Right atrium auricular region (tissue), 2 donors: ENCODE measurements around the gene ZFAND3. TPM values are rescaled to one million over a fixed set of nuclear protein-coding genes. Genes with fewer than 3 reads are reported as not detected.

Experiments used
- DNase-seq: peaks from one replicate; pipeline ENCODE4 v3.0.0-alpha.2; 2019; ENCODE audit warnings: low spot score
- H3K27ac ChIP-seq, 2 donors: fragments of 200-600 bp; sonication (generic); 1 replicate in 1 of 2; 2 replicates in 1 of 2; pipeline ENCODE4 v1.5.1; 2016 to 2019
- H3K27me3 ChIP-seq, 2 donors: fragments of 200-600 bp; sonication (generic); one replicate each; pipeline versions ENCODE4 v1.5.1 to v1.6.0; 2017 to 2019
- H3K36me3 ChIP-seq: fragments of 200-600 bp; sonication (generic); one replicate; pipeline ENCODE4 v1.5.1; 2016
- H3K4me1 ChIP-seq, 2 donors: fragments of 200-600 bp; sonication (generic); one replicate each; pipeline versions ENCODE4 v1.5.1 to v1.6.0; 2017 to 2019
- H3K4me3 ChIP-seq, 2 donors: fragments of 200-600 bp; sonication (generic); 1 replicate in 1 of 2; 2 replicates in 1 of 2; pipeline ENCODE4 v1.5.1; 2017 to 2019; ENCODE audit warnings: mild to moderate bottlenecking in 1 of 2, moderate library complexity in 1 of 2
- H3K9me3 ChIP-seq, 2 donors: fragments of 200-600 bp; sonication (generic); one replicate each; pipeline ENCODE4 v1.5.1; 2019
- total RNA-seq, 2 donors: library from RNA; depleted of rRNA; stranded (reverse); fragments of >200 nt; gene quantifications; one replicate each; pipeline ENCODE4 v1.1.0, GENCODE V29; 2016
- TF ChIP-seq, protein P1 (sequence below), 2 donors: fragments of 200-600 bp; sonication (generic); IDR thresholded peaks; one replicate each; pipeline ENCODE4 v1.5.1; 2019; ENCODE audit warnings: antibody characterized with exemption in 2 of 2

Gene ZFAND3
- total RNA-seq, 2 donors from 2014 or later, result 36.7 to 40.0 TPM

DNA sequence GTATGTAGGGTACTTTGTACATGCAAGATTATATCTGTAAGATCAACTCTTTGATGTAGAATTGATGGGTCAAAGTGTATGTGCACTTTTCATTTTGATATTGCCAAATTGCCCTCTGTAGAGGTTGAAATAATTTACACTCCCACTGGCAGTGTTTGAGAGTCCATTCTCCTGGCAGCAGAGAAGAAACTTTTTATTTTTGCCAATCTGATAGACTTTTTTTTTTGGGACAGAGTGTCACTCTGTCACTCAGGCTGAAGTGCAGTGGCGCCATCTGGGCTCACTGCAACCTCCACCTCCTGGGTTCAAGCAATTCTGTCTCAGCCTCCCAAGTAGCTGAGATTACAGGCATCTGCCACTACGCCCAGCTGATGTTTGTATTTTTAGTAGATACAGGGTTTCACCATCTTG lies 199.2 kb downstream of the ZFAND3 start:
- no peak overlapping the region for H3K27ac ChIP-seq

DNA sequence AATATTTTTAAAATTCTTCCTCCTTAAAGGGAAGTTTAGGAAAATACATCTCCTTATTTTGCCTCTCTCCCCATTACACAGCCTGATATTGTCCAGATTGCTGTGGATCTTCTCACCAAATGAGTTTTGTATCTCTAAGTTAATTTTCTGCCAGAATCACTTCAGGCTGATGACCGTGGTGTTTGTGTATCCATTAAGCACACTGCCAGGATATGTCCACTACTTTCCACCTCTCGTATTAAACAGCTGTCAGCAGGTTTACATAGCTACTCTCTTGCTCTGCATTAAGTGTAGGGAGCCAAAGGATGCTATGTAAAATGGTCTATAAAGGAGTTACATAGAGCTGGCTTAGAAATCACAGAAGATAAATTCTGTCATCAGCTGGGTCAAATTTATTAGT lies 201.1 kb downstream of the ZFAND3 start:
- no peak overlapping the region for H3K4me3 ChIP-seq
- H3K36me3 ChIP-seq, result no peaks in the 10 kb centered on the region
- H3K27me3 ChIP-seq, result no peaks in the 10 kb centered on the region
- peaks cover 0 to 10% of the 10 kb centered on the region in 2 donors for H3K9me3 ChIP-seq
- H3K4me1 ChIP-seq, result peaks cover 0 to 15% of the 10 kb centered on the region in 2 donors
- H3K27ac ChIP-seq, result no peak overlapping the region
- TF ChIP-seq, protein P1, sequence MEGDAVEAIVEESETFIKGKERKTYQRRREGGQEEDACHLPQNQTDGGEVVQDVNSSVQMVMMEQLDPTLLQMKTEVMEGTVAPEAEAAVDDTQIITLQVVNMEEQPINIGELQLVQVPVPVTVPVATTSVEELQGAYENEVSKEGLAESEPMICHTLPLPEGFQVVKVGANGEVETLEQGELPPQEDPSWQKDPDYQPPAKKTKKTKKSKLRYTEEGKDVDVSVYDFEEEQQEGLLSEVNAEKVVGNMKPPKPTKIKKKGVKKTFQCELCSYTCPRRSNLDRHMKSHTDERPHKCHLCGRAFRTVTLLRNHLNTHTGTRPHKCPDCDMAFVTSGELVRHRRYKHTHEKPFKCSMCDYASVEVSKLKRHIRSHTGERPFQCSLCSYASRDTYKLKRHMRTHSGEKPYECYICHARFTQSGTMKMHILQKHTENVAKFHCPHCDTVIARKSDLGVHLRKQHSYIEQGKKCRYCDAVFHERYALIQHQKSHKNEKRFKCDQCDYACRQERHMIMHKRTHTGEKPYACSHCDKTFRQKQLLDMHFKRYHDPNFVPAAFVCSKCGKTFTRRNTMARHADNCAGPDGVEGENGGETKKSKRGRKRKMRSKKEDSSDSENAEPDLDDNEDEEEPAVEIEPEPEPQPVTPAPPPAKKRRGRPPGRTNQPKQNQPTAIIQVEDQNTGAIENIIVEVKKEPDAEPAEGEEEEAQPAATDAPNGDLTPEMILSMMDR (IDR thresholded peaks at IDR 0.05), result no peak
- no peak for DNase-seq

More for the DNA sequence above, 199.2 kb downstream of the ZFAND3 start:
- H3K4me3 ChIP-seq, result no peak overlapping the region
- TF ChIP-seq, protein P1 (IDR thresholded peaks at IDR 0.05), result no peak
- no peaks in the 10 kb centered on the region for H3K9me3 ChIP-seq
- DNase-seq, result no peak
- H3K36me3 ChIP-seq, result no peaks in the 10 kb centered on the region
- no peaks in the 10 kb centered on the region for H3K27me3 ChIP-seq
- H3K4me1 ChIP-seq, result peaks cover 0 to 15% of the 10 kb centered on the region in 2 donors

DNA sequence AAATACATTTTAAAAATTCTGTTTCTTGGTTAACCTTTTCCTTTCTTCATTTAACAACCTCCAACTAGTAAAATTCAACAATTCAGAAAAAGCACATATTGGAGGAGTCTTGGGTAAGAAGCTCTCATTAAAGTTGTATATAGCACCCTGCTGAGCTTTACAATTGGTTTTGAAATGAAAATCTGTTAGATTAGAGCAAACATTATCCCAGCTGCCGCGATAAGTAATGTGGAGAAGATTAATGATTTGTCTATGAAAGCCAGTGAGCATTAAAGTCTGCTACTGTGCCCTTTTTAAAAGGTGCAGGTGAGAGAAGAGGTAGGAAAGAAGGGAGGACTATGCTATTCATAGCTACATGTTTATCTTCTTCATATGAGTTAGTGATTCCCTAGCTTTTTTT lies 201.5 kb downstream of the ZFAND3 start:
- Histone ChIP-seq H3K27ac (no peak overlapping the region), H3K4me1 (peaks cover 0 to 15% of the 10 kb centered on the region in 2 donors), H3K36me3 (no peaks in the 10 kb centered on the region), H3K9me3 (peaks cover 0 to 10% of the 10 kb centered on the region in 2 donors), H3K4me3 (no peak overlapping the region), H3K27me3 (no peaks in the 10 kb centered on the region)
- TF ChIP-seq, protein P1 (IDR thresholded peaks at IDR 0.05), result no peak
- no peak for DNase-seq

DNA sequence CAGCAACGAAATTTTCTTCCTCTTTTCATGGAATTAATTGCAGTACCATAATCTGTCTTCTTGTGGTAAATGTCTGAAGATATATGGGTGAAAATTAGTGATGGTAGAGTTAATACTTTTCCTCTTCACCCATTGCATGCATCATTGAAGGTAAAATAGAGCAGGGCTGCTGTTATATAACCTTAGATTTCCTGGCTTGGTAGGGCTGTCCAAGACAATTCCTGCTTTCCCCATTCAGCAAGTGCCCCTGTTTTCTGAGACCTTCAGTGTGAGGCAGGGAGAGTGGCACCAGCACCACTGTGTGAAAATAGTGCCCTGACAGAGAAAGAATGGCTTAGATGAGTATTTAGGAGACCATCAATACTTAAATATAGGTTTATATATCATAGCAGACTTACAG lies 202.0 kb downstream of the ZFAND3 start:
- H3K9me3 ChIP-seq, result peaks cover 0 to 10% of the 10 kb centered on the region in 2 donors
- no peaks in the 10 kb centered on the region for H3K36me3 ChIP-seq
- DNase-seq, result no peak

DNA sequence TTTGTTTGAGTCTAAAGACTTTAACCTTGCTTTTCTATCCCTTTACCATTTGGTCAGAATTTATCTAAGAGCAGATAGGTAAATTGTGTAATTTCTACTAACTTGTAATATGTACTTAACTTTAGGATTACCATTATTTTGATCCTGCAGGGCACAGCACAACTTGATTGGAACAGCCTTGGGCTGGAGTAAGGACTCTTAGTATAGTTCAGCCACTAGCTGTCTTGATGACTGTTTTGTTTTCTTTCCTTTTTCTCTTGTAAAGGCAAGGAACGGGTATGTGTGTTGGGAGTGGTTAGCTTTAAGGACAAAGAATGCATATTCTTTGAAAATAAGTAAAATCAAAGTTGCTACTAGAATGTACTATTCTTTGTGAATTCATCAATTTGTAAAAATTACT lies 203.2 kb downstream of the ZFAND3 start:
- Histone ChIP-seq H3K4me3 (no peak overlapping the region), H3K27me3 (no peaks in the 10 kb centered on the region), H3K9me3 (peaks cover 0 to 10% of the 10 kb centered on the region in 2 donors), H3K36me3 (no peaks in the 10 kb centered on the region), H3K4me1 (peaks cover 0 to 16% of the 10 kb centered on the region in 2 donors), H3K27ac (no peak overlapping the region)
- no peak for DNase-seq
- TF ChIP-seq, protein P1 (IDR thresholded peaks at IDR 0.05), result no peak

More for the DNA sequence above, 202.0 kb downstream of the ZFAND3 start:
- no peak overlapping the region for H3K4me3 ChIP-seq
- no peak overlapping the region for H3K27ac ChIP-seq
- TF ChIP-seq, protein P1 (IDR thresholded peaks at IDR 0.05), result no peak
- H3K4me1 ChIP-seq, result peaks cover 0 to 15% of the 10 kb centered on the region in 2 donors
- H3K27me3 ChIP-seq, result no peaks in the 10 kb centered on the region

DNA sequence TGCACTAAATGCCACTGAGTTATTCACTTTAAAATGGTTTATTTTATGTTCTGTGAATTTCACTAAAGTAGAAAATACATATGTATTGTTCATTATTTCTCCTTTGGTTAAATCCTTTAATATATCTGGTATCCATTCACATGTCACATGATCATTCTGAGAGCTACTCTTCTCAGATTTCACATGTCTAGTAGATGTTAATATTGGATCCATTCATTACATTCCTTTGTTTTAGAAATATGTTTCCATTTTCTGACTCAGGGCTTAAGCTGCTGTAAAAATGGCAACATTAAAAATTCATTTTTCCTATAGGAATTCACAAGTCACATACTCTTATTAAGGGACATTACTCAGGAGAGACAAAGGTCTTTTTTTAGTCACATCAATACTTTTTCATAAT lies 205.4 kb downstream of the ZFAND3 start:
- no peaks in the 10 kb centered on the region for H3K27me3 ChIP-seq
- TF ChIP-seq, protein P1 (IDR thresholded peaks at IDR 0.05), result no peak
- no peak overlapping the region for H3K4me3 ChIP-seq
- no peaks in the 10 kb centered on the region for H3K36me3 ChIP-seq
- peaks cover 0 to 10% of the 10 kb centered on the region in 2 donors for H3K9me3 ChIP-seq
- H3K27ac ChIP-seq, result no peak overlapping the region
- H3K4me1 ChIP-seq, result peaks cover 0 to 26% of the 10 kb centered on the region in 2 donors
- no peak for DNase-seq
